Tibial nerve (tissue), 4 donors: ENCODE data around the gene OR2AT4. TPM values are rescaled to one million over a fixed set of nuclear protein-coding genes. Genes with fewer than 3 reads are reported as not detected.

Source experiments
- DNase-seq, 2 donors: peaks; one replicate each; pipeline ENCODE4 v3.0.0-alpha.2; 2019; ENCODE audit warnings: low spot score in 2 of 2
- H3K27ac ChIP-seq, 4 donors: fragments of 200-600 bp; sonication (generic) in 3 of 4; one replicate each; pipeline ENCODE4 v1.5.1; 2017 to 2019; ENCODE audit warnings: mild to moderate bottlenecking in 1 of 4
- H3K27me3 ChIP-seq, 2 donors: fragments of 200-600 bp; sonication (generic) in 1 of 2; one replicate each; pipeline versions ENCODE4 v1.5.1 to v1.6.0; 2017 to 2019
- H3K36me3 ChIP-seq, 3 donors: fragments of 200-600 bp; sonication (generic); one replicate each; pipeline ENCODE4 v1.5.1; 2018 to 2019
- H3K4me1 ChIP-seq, 4 donors: fragments of 200-600 bp; sonication (generic) in 3 of 4; one replicate each; pipeline ENCODE4 v1.5.1; 2017 to 2019
- H3K4me3 ChIP-seq, 4 donors: fragments of 200-600 bp; sonication (generic) in 3 of 4; one replicate each; pipeline ENCODE4 v1.5.1; 2017 to 2019; ENCODE audit warnings: mild to moderate bottlenecking in 1 of 4, moderate library complexity in 1 of 4
- H3K9me3 ChIP-seq, 4 donors: fragments of 200-600 bp; sonication (generic) in 3 of 4; one replicate each; pipeline ENCODE4 v1.5.1; 2017 to 2019
- CTCF ChIP-seq, 5 experiments: fragments of 200-600 bp in 3 of 5; fragments of 450-650 bp in 2 of 5; sonication (generic) in 3 of 5; IDR thresholded peaks; one replicate each; pipeline ENCODE4 v1.5.1; 2016 to 2019; ENCODE audit warnings: antibody characterized with exemption in 5 of 5, mild to moderate bottlenecking in 3 of 5, moderate library complexity in 2 of 5
- EP300 ChIP-seq, 2 donors: sonication (generic); formaldehyde crosslinking; IDR thresholded peaks; one replicate each; pipeline ENCODE4 v1.6.1; 2017; ENCODE audit warnings: antibody characterized with exemption in 2 of 2, mild to moderate bottlenecking in 1 of 2
- POLR2A ChIP-seq, 2 donors: fragments of 450-650 bp; IDR thresholded peaks; one replicate each; pipeline ENCODE4 v1.6.1; 2017; ENCODE audit warnings: antibody characterized with exemption in 2 of 2, mild to moderate bottlenecking in 2 of 2, moderate library complexity in 2 of 2
- WGBS, 2 donors: methylation state at CpG; one replicate each; pipeline ENCODE4 v1.1.5; 2018; 5-methylcytosine and 5-hydroxymethylcytosine counted together
- total RNA-seq, 4 donors: library from RNA; depleted of rRNA; stranded (reverse); fragments of >200 nt; gene quantifications; one replicate each; pipeline ENCODE4 v1.1.0, GENCODE V29; 2016

Gene OR2AT4
- total RNA-seq, 4 donors from 2014 or later: 0.87 to 2.3 (median 1.5) TPM

DNA sequence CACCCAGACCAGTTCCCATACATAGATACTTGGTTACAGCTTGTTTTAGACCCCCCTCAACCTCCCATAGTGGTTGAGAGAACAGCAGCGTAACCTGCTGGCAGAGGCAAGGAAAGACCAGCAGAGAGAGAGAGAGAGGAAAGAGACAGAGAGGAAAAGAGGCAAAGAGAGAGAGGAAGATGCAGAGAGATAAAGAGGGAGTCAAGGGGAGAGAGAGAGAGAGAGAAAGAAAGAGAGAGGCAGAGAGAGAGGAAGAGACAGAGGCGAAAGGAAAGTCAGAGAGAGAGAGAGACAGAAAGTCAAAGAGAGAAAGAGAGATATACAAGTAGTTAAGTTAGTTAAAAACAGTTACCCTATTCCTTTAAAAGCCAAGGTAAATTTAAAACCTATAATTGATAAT is 55.4 kb downstream of the OR2AT4 start:
- TF ChIP-seq CTCF (IDR thresholded peaks at IDR 0.05): no peak
- no peak for TF ChIP-seq EP300 (IDR thresholded peaks at IDR 0.05)
- TF ChIP-seq POLR2A (IDR thresholded peaks at IDR 0.05): no peak
- Histone ChIP-seq H3K27ac (no peak overlapping the region), H3K36me3 (no peaks in the 10 kb centered on the region), H3K9me3 (no peaks in the 10 kb centered on the region), H3K4me1 (no peaks in the 10 kb centered on the region), H3K4me3 (no peak overlapping the region), H3K27me3 (no peaks in the 10 kb centered on the region)
- no peak for DNase-seq
- WGBS, 2 donors: 94 to 97% methylated on average over 2 of the region's 2 CpGs

- TF ChIP-seq POLR2A (IDR thresholded peaks at IDR 0.05) (no peak), CTCF (IDR thresholded peaks at IDR 0.05) (no peak), EP300 (IDR thresholded peaks at IDR 0.05) (no peak)
- WGBS, 2 donors: 82 to 87% methylated on average over 11 of the region's 11 CpGs
- H3K36me3 ChIP-seq: no peaks in the 10 kb centered on the region
- no peak overlapping the region for H3K4me3 ChIP-seq
- H3K4me1 ChIP-seq: no peaks in the 10 kb centered on the region
- DNase-seq: no peak
- no peaks in the 10 kb centered on the region for H3K27me3 ChIP-seq
- H3K27ac ChIP-seq: no peak overlapping the region
- H3K9me3 ChIP-seq: no peaks in the 10 kb centered on the region
Measured at GRCh38 chr11:75040167-75040770, 56.4 kb downstream of the OR2AT4 start.

- 77 to 89% methylated on average over 3 of the region's 3 CpGs for WGBS, 2 donors
- H3K4me1 ChIP-seq: no peaks in the 10 kb centered on the region
- DNase-seq: no peak
- H3K36me3 ChIP-seq: no peaks in the 10 kb centered on the region
- TF ChIP-seq CTCF (IDR thresholded peaks at IDR 0.05) (no peak), EP300 (IDR thresholded peaks at IDR 0.05) (no peak), POLR2A (IDR thresholded peaks at IDR 0.05) (no peak)
- H3K9me3 ChIP-seq: no peaks in the 10 kb centered on the region
- H3K27ac ChIP-seq: no peak overlapping the region
- no peak overlapping the region for H3K4me3 ChIP-seq
- H3K27me3 ChIP-seq: no peaks in the 10 kb centered on the region
Measured at GRCh38 chr11:75035911-75036565, 60.6 kb downstream of the OR2AT4 start.

GRCh38 chr11:75035256-75035655 is 61.4 kb downstream of the OR2AT4 start:
- H3K4me1 ChIP-seq: no peaks in the 10 kb centered on the region
- no peak for DNase-seq
- H3K27me3 ChIP-seq: no peaks in the 10 kb centered on the region
- H3K4me3 ChIP-seq: no peak overlapping the region
- TF ChIP-seq CTCF (IDR thresholded peaks at IDR 0.05) (no peak), POLR2A (IDR thresholded peaks at IDR 0.05) (no peak)
- H3K36me3 ChIP-seq: no peaks in the 10 kb centered on the region
- WGBS, 2 donors: 85 to 86% methylated on average over 5 of the region's 5 CpGs
- H3K27ac ChIP-seq: no peak overlapping the region
- no peaks in the 10 kb centered on the region for H3K9me3 ChIP-seq

GRCh38 chr11:75033916-75034315 is 62.8 kb downstream of the OR2AT4 start:
- Histone ChIP-seq H3K9me3 (no peaks in the 10 kb centered on the region), H3K27me3 (no peaks in the 10 kb centered on the region), H3K4me3 (no peak overlapping the region), H3K4me1 (no peaks in the 10 kb centered on the region), H3K27ac (no peak overlapping the region), H3K36me3 (no peaks in the 10 kb centered on the region)
- DNase-seq: no peak
- TF ChIP-seq CTCF (IDR thresholded peaks at IDR 0.05) (no peak), EP300 (IDR thresholded peaks at IDR 0.05) (no peak), POLR2A (IDR thresholded peaks at IDR 0.05) (no peak)
- 91 to 100% methylated on average over 3 of the region's 3 CpGs for WGBS, 2 donors
